GM18505 (cell line): ENCODE measurements around the gene RBM14.
"Not testable (repeated sequence)": the region's sequence is repeated elsewhere in the genome, so short reads cannot be mapped to it uniquely, and the experiment has no call there.

ENCODE experiments used
- ATAC-seq: cut with Tn5 transposase; IDR thresholded peaks from one replicate; pipeline ENCODE4 v1.9.1; 2021; ENCODE audit not compliant: unreplicated experiment
- POLR2A ChIP-seq: IDR thresholded peaks from 4 replicates; pipeline ENCODE4 v1.6.1; 2011; ENCODE audit warnings: borderline replicate concordance; ENCODE audit not compliant: insufficient read depth, insufficient read length; ENCODE audit errors: extremely low read depth

The RBM14 gene, protein sequence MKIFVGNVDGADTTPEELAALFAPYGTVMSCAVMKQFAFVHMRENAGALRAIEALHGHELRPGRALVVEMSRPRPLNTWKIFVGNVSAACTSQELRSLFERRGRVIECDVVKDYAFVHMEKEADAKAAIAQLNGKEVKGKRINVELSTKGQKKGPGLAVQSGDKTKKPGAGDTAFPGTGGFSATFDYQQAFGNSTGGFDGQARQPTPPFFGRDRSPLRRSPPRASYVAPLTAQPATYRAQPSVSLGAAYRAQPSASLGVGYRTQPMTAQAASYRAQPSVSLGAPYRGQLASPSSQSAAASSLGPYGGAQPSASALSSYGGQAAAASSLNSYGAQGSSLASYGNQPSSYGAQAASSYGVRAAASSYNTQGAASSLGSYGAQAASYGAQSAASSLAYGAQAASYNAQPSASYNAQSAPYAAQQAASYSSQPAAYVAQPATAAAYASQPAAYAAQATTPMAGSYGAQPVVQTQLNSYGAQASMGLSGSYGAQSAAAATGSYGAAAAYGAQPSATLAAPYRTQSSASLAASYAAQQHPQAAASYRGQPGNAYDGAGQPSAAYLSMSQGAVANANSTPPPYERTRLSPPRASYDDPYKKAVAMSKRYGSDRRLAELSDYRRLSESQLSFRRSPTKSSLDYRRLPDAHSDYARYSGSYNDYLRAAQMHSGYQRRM

GRCh38 chr11:66616379-66617154, at the start of gene RBM14:
Gene RBM14 (plus strand): TSS chr11:66616630. CDS start chr11:66616721, 91 bp downstream.
- ATAC-seq: peak; percentile 80
- peak; percentile 99 for TF ChIP-seq POLR2A

DNA sequence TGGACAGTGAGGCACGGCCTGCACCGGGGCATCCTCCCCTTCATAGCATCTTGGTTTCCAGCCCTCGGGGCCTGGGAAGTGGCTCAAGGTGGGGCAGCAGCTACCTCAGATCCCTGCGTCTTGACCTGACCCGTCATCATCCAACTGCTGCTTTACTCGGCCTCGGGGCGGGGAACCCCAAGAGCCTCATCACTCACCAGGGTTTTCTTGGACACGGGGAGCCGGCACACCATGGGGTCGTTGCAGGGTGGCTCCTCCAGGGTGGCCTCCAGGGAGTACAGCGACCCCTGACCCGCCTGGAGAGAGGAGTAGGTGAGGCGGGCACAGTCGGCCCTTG, 48.7 kb upstream of the RBM14 start:
- ATAC-seq: no peak
- no peak for TF ChIP-seq POLR2A

- no peak for TF ChIP-seq POLR2A
- no peak for ATAC-seq
Observed at GRCh38 chr11:66568124-66568916, 48.1 kb upstream of the RBM14 start, which contains the start of gene CTSF. Gene CTSF (minus strand): TSS chr11:66568606. CDS start chr11:66568486, 120 bp downstream.

DNA sequence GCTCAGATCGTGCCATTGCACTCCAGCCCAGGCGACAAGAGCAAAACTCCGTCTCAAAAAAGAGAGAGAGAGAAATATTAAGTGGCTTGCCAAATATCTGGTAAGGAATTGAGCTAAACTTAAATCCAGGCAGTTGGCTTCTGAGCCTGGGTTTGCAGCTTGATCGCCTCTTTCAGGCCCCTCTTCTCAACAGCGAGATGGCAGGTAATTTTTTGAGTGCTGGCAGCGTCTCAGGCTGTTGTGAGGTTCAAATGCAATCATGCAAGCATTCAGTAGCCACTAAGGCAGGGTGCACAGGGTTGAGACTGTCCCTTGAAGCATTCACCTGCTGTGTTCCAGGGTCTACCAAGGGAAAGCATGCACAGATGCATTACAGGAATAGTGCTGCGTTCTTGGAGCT, 47.4 kb upstream of the RBM14 start:
- no peak for TF ChIP-seq POLR2A
- ATAC-seq: no peak

GRCh38 chr11:66570079-66570849, 46.2 kb upstream of the RBM14 start:
- ATAC-seq: no peak
- no peak for TF ChIP-seq POLR2A

DNA sequence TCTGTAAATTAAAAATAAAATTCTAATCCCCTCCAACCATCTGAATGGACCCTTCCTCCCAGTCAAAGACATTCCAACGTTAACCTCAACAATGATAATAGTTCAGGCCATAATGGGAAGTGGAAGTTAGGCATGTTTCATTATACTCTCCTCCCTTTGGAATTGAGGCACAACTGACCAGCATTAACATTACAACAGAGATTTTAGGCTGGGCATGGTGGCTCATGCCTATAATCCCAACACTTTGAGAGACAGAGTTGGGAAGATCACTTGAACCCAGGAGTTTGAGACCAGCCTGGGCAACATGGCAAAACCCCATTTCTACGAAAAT, 45.6 kb upstream of the RBM14 start:
- no peak for TF ChIP-seq POLR2A
- ATAC-seq: no peak

DNA sequence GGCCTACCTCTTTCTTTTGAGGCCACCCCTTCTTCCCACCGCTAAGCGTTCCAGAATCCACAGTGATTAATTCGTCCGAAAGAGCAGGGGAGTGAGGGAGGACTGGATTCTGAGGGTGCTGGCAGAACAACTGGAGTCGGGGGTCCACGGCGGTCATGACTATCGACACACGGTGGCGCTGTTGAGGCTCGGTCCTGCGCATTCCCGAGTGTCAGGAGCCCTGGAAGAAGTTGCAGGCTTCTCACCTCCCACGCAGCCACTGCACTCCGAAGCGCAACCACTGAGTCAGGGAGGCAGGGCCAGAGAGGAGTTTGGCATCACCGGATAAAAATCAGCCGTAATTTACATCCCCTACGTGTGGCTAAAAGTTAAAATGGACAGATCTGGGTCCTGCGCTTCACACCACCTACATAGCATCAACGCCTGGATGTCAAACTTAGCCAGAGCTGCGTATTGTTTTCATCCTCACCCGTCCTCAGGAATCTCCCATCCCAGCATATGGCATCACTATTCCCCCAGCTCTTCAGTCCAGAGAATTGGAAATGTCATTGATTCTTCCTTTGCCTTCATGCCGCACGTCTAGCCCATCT, 37.3 kb upstream of the RBM14 start:
- ATAC-seq: no peak
- no peak for TF ChIP-seq POLR2A

GRCh38 chr11:66580803-66581202, 35.6 kb upstream of the RBM14 start:
- ATAC-seq: no peak
- no peak for TF ChIP-seq POLR2A

GRCh38 chr11:66581261-66581660, 35.2 kb upstream of the RBM14 start:
- TF ChIP-seq POLR2A: no peak
- ATAC-seq: no peak

- ATAC-seq: not testable (repeated sequence)
Observed at GRCh38 chr11:66582565-66583147, 33.8 kb upstream of the RBM14 start.

GRCh38 chr11:66585447-66585846, 31.0 kb upstream of the RBM14 start:
- ATAC-seq: not testable (repeated sequence)

DNA sequence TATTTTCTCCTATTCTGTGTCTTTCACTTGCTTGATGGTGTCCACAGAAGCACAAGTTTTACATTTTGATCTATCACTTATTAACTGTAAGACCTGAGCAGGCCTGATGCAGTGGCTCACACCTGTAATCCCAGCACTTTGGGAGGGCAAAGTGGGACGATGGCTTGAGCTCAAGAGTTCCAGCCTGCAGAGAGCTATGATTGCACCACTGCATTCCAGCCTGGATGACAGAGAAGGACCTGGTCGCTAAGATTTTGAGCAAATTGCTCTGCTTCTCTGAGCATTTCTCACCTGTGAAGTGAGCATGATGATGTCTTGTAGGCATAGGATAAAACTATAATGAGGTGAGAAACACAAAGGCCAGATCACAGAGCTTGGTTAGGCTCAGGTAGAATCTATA, 30.3 kb upstream of the RBM14 start:
- TF ChIP-seq POLR2A: no peak
- ATAC-seq: no peak

- ATAC-seq: not testable (repeated sequence)
Observed at GRCh38 chr11:66589315-66589714, 27.1 kb upstream of the RBM14 start.
